ENCODE data around the gene PHTF1. TPM values are rescaled to one million over a fixed set of nuclear protein-coding genes. Genes with fewer than 3 reads are reported as not detected.

Gene PHTF1
- total RNA-seq, 1 donor from 2014 or later = 27.1 TPM

GRCh38 chr1:113670650-113671049 lies 88.6 kb downstream of the PHTF1 start:
- Mint-ChIP-seq H3K4me3 (no peak overlapping the region), H3K27ac (no peak overlapping the region), H3K4me1 (ENCODE audit: unreplicated experiment) (no peaks in the 10 kb centered on the region), H3K36me3 (peaks cover 18% of the 10 kb centered on the region), H3K27me3 (no peaks in the 10 kb centered on the region), H3K9me3 (no peaks in the 10 kb centered on the region)
- no peak for DNase-seq (ENCODE audit: extremely low spot score, unreplicated experiment)
- TF ChIP-seq, protein P1, sequence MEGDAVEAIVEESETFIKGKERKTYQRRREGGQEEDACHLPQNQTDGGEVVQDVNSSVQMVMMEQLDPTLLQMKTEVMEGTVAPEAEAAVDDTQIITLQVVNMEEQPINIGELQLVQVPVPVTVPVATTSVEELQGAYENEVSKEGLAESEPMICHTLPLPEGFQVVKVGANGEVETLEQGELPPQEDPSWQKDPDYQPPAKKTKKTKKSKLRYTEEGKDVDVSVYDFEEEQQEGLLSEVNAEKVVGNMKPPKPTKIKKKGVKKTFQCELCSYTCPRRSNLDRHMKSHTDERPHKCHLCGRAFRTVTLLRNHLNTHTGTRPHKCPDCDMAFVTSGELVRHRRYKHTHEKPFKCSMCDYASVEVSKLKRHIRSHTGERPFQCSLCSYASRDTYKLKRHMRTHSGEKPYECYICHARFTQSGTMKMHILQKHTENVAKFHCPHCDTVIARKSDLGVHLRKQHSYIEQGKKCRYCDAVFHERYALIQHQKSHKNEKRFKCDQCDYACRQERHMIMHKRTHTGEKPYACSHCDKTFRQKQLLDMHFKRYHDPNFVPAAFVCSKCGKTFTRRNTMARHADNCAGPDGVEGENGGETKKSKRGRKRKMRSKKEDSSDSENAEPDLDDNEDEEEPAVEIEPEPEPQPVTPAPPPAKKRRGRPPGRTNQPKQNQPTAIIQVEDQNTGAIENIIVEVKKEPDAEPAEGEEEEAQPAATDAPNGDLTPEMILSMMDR (conservative IDR thresholded peaks at IDR 0.05) = no peak

- H3K27ac Mint-ChIP-seq = no peak overlapping the region
- H3K4me1 Mint-ChIP-seq (ENCODE audit: unreplicated experiment) = no peaks in the 10 kb centered on the region
- DNase-seq (ENCODE audit: extremely low spot score, unreplicated experiment) = no peak
- H3K4me3 Mint-ChIP-seq = no peak overlapping the region
- TF ChIP-seq, protein P1 (conservative IDR thresholded peaks at IDR 0.05) = no peak
- H3K27me3 Mint-ChIP-seq = no peaks in the 10 kb centered on the region
- no peaks in the 10 kb centered on the region for H3K9me3 Mint-ChIP-seq
- peaks cover 18% of the 10 kb centered on the region for H3K36me3 Mint-ChIP-seq
Observed at GRCh38 chr1:113669988-113670387, 89.3 kb downstream of the PHTF1 start.

- DNase-seq (ENCODE audit: extremely low spot score, unreplicated experiment) = no peak
- no peaks in the 10 kb centered on the region for H3K9me3 Mint-ChIP-seq
- no peak overlapping the region for H3K27ac Mint-ChIP-seq
- H3K4me1 Mint-ChIP-seq (ENCODE audit: unreplicated experiment) = no peaks in the 10 kb centered on the region
- H3K4me3 Mint-ChIP-seq = no peak overlapping the region
- TF ChIP-seq, protein P1 (conservative IDR thresholded peaks at IDR 0.05) = no peak
- peaks cover 19% of the 10 kb centered on the region for H3K36me3 Mint-ChIP-seq
- no peaks in the 10 kb centered on the region for H3K27me3 Mint-ChIP-seq
Observed at GRCh38 chr1:113666126-113666525, 93.2 kb downstream of the PHTF1 start.

DNA sequence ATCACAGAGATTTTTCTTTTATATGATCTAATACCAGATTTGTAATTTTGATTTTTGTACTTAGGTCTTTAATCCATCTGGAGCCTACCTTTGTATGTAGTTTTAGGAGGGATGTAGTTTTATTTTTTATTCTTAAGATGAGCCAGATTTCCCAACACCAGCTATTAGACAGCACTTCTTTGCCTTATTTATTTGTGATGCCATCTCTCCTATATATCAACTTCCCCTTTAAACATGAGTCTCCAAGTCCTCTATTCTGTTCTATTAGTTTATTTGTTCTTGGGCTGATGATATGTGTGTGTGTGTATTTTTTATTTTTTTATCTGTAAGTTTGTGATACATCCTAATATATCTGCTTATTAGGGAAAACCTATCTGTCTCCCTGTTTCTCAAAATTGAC lies 94.2 kb downstream of the PHTF1 start:
- DNase-seq (ENCODE audit: extremely low spot score, unreplicated experiment) = no peak
- Mint-ChIP-seq H3K9me3 (no peaks in the 10 kb centered on the region), H3K4me1 (ENCODE audit: unreplicated experiment) (peaks cover 3% of the 10 kb centered on the region), H3K27ac (no peak overlapping the region), H3K36me3 (peaks cover 21% of the 10 kb centered on the region), H3K4me3 (no peak overlapping the region), H3K27me3 (no peaks in the 10 kb centered on the region)
- TF ChIP-seq, protein P1 (conservative IDR thresholded peaks at IDR 0.05) = no peak

DNA sequence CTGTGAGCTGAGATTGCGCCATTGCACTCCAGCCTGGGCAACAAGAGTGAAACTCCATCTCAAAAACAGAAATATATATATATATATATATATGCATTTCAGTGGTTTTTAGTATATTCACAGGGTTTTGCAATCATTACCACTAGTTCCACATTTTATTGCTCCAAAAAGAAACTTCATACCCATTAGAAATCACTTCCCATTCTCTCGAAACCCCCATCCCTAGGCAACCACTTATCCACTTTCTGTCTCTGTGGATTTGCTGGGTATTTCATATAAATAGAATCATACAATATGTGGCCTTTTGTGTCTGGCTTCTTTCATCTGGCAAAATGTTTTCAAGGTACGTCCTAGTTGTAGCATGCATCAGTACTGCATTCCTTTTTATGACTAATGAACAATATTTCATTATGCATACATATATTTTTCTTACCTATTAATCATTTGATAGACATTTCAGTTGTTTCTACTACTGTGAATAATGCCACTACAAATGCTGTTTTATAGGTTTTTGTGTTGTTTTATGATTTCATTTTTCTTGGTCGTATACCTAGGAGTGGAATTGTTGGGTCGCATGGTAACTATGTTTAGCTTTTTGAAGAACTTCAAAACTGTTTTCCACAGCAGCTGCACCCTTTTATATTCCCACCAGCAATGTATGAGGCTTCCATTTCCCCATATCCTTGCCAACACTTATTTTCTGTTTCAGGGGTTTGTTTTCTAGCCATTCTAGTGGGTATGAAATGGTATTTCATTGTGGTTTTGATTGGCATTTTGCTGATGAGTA lies 95.9 kb downstream of the PHTF1 start:
- H3K27ac Mint-ChIP-seq = no peak overlapping the region
- TF ChIP-seq, protein P1 (conservative IDR thresholded peaks at IDR 0.05) = no peak

More for the DNA sequence above, 95.9 kb downstream of the PHTF1 start:
- Mint-ChIP-seq H3K9me3 (no peaks in the 10 kb centered on the region), H3K4me3 (no peak overlapping the region), H3K27me3 (no peaks in the 10 kb centered on the region), H3K36me3 (peaks cover 24% of the 10 kb centered on the region), H3K4me1 (ENCODE audit: unreplicated experiment) (peaks cover 19% of the 10 kb centered on the region)
- DNase-seq (ENCODE audit: extremely low spot score, unreplicated experiment) = no peak

Data from type B pancreatic cell (in vitro differentiated cells).